ENCODE data around the gene TAF4.
"Not testable (repeated sequence)": the region's sequence is repeated elsewhere in the genome, so short reads cannot be mapped to it uniquely, and the experiment has no call there.

TAF4 gene

DNA sequence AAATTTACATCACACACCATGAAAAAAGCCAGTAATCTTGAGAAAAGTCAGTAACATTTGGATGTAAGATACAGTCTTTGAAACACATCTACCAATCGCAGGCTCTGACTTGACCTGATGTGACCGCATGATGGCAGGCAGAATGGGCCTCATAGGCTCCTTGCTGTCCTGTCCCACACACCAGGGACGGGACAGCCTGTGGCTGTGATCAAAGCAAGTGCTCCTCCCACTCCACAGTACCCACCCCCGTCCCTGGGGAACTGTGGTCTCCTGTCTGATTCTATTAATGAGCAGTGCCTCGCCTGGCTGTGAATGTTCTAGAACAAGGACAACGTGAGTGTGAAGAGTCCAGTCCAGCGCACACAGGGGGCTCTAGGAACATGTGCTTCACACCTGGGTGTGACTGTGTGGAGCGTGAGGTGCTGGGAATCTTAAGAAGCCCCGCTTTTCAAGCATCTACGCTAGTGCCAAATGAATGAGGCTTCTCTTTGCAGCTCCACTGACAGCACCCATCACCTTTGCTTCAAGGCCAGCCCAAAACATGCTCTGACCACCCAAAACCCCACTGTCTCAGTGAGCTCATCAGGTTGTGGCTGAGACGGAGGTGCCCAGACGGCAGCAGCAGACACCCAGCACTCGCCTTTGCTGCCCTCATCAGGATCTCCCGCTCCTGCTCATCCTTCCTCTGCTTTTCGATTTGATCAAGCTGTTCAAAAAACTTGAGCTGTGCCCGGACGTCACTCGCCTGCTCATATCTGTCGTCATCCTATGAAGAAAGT lies 67.1 kb downstream of the TAF4 start:
- no peak for DNase-seq

DNA sequence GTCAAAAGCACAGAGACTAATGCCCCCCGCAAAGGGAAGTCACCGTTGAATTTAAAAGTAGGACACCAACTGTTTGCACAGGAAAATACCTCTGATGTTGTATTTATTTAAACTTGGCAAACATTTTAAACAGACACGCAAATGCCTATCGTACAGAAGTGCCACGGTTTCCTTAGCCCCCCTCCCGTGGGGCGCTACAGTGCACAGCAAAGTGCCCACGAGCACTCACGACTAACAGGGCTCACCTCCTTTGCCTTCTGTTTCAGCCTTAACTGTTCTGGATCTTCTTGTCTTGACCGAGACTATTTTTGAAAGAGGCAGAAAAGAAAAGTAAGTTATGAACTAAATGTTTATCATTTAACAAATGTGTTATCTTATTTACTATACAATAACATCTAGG lies 67.8 kb downstream of the TAF4 start:
- no peak for DNase-seq

DNA sequence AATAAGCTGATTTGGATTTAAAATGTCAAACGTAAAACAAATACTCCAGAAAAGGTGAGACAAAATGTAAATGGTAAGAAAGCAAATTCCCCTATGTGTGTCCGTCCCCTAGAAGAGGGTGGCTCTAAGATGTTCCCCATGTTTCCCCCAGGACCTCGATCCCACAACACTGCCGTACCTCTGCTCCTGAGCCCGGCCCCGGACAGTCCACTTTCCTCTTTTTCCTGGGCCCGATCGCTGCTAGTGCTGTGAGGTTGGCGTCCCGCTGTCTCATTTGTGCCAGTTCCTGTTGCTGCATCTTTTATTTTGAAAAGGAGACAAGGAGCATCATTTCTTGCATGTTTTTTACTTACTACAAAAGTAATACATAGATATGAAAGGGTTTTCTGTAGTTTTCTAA lies 68.3 kb downstream of the TAF4 start:
- DNase-seq = no peak

DNA sequence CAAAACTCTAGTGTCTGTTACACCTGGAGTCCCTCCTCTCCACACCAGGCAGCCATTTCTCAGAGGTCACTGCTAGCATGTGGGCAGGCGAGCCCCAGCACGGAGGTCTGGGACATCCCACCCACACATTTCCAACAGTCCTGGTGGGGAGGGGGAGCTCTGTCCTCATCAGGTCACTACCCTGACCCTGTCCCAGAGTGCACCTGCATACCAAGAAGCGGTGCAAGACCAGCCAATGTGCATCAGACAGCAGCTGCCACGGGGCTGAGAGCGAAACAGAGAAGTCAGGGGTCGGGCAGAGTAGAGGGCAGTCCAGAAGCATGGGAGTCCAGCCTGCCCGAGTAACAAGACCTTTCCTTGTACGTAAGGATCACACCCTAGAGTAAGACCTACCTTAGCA lies 71.1 kb downstream of the TAF4 start:
- DNase-seq = no peak

DNA sequence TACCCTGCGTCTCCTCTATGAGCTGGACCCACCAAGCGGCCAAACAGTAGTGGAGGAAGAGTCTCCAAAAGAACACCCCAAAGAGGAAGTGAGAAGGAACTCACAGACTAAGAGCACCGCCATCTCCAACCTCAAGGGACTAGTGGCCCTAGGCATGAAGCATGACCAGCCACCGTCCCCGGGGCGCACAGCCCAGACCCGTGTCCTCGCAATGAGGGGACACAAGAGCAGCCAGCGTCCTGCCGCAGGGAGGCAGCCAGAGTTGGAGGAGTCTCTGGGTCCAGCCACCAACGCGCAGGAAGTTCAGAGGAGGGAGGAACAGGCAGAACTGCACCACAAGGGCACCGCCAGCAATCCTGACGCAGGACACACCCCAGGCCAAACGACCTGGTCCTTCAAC lies 72.6 kb downstream of the TAF4 start:
- no peak for DNase-seq

DNA sequence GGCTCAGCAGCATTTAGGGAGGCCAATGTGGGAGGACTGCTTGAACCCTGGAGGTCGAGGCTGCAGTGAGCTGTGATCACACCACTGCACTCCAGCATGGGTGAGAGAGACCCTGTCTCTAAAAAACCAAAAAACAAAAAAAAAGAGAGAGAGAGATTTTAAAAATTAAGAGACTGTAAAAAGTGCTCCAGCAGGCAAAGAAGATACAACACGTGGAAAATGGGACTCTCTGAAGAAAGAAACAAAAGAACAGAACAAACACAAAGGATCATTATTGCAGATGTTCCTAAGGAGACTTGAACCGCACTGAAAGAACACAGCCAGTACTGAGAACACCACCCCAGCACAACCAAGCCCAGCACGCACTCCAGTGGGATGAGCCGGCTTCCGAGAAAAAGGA lies 74.2 kb downstream of the TAF4 start:
- no peak for DNase-seq

DNA sequence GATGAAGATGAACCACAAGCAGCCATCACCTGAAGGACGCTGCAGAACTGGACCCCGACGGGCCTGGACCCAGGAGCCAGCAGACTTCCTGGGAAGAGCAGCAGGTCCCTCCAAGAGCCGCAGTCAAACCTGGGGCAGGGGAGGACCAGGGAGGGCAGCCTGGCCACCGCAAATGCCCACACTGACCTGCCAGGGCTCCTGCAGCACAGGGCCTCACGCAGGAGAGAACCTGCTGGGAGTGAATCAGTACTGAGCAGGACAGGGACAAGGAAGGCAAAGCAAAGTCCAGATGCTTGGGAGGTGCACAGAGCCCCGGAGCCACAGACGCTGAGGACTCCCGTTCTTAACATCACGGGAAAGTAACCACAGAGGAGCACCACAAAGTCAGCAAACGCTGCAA lies 75.2 kb downstream of the TAF4 start:
- DNase-seq = no peak

DNA sequence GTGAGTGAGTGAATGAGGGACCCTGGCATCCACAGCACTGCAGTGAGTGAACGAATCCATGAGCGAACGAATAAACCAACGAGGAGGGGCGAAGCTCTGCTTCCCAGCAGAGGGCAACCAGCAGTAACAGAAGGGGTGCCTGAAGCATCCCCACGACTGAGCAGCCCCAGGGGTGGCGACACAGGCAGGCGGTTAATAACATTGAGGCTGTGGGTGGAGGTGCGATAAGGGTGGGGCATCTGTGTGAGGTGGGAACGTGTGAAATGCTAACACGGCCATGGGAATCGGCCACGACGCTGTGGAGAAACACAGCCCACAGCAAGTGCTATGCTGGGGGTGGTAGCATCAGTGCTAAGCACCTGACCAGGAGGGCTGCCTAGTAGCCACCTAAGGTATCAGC lies 75.9 kb downstream of the TAF4 start:
- no peak for DNase-seq

DNA sequence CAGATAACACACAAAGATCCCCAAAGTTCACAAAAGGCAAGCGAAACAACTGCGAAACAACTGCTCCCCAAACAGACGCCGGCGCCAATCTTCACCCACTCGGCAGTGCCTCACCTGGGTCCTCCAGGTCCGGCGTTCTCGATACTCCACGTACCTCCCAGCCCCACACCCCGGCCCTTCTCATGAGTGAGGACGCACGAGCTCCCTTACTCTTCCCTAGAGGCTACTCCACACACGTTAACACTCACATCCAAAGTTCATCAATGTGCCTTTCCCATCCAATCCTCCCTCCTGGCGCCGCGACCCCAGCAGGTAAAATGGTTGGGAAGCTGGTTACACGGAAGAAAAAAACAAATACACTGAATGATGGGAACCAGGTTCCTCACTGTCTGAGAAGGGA lies 77.0 kb downstream of the TAF4 start:
- DNase-seq = no peak

DNA sequence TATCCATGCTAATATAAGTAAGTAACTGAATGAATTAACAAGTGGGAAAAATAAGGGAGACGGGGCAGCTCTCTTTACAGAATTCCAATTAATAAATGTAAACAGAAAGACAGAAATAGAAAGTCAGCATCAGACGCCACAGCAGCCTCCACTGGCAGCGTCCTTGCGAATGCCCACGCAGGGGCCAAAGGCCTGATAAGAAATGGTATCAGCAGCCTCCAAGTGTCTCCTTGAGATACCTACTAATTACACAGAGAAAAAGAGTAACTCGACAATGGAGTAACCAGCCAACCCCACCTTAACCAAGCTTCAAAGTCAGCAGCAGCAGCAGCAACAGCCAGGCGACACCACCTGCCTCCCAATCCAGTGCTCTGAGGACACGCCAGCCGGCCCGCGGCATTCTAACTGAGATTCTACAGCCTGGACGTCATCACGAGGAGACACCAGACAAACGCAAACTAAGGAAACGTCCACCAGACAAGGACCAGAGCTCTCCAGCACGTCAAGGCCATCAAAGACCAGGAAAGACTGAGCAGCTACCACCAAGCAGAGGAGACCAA lies 78.8 kb downstream of the TAF4 start:
- no peak for DNase-seq

DNA sequence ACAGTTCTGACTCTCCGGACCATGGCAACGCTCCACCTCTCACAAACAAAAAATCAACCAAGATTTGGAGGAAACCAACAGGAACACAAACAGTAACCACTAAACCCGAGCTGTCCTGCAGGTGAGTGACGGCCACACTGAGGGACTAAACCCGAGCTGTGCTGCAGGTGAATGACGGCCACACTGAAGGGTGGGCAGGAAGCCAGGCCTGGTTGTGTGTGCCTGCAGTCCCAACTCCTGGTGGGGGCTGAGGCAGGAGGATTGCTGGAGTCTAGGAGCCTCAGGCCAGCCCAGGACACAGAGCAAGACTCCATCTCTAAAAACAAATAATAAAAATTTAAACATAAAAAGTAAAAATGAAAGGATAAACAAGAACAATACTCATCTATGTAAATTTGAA lies 80.6 kb downstream of the TAF4 start:
- DNase-seq = no peak

DNA sequence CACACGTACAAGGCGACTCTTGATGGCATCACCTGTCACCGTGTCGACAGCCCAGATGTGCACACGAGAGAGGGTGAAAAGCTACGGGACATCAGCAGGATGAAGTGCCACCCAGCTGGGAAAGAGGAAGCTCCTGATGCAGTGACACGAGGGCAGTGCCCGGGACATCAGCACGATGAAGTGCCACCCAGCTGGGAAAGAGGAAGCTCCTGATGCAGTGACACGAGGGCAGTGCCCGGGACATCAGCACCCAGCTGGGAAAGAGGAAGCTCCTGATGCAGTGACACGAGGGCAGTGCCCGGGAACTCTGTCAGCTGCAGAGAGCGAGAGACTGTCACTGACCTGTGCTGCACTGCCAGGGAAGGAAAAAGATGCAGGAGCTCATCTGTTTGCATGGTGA lies 81.2 kb downstream of the TAF4 start:
- DNase-seq = not testable (repeated sequence)

DNA sequence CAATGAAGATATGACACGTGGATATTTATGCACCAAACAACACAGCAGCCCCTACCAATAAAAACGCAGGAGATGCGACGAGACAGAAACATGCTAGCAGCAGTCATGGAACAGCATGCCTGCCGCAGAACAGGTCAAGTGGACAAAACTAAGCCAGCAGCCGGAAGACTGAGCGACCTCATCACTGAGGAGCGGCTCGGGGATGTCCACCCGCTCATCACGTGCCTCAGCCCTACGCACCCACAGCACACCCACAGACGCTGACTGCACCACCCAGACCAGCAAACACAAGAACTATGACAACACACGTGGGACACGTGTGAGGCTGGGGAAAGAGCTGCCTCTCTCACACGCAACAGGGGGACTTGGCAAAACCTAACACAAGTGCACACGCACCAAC lies 81.7 kb downstream of the TAF4 start:
- no peak for DNase-seq

DNA sequence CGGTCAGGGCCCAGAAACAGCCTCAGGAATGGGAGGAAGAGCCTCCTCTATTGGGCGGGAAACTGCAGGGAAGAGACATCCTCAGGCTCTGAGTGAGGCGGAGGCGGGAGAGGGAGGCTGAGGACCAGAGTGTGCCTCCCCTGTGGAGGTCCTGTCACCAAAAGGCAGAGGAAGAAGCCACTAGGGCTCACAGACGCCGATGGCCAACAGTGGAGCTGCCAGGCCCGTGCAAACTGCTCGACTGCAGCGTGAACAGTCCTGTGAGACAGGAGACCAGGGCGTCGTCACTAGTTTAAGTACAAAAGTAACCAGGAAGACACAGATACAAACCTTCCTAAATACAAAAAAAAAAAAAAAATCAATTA lies 82.7 kb downstream of the TAF4 start:
- no peak for DNase-seq

DNA sequence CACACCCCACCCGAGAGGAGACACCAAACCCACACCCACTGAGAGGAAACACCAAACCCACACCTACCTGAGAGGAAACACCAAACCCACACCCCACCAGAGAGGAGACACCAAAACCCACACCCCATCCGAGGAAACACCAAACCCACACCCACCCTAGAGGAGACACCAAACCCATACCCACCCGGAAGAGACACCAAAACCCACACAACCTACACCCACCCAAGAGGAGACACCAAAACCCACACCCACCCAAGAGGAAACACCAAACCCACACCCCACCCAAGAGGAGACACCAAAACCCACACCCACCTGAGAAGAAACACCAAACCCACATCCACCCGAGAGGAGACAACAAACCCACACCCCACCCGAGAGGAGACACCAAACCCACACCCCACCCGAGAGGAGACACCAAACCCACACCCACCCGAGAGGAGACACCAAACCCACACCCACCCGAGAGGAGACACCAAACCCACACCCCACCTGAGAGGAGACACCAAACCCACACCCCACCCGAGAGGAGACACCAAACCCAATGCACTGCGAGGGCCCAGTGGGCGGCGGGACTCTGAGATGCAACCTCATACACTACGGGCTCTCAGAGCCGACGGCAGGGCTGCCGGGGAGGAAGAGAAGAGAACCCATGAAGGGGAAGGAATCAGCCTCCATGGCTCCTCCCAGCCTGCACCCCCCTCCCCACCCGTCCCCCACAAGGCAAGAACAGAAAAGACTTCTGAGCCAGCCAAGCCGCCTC lies 83.3 kb downstream of the TAF4 start:
- no peak for DNase-seq

DNA sequence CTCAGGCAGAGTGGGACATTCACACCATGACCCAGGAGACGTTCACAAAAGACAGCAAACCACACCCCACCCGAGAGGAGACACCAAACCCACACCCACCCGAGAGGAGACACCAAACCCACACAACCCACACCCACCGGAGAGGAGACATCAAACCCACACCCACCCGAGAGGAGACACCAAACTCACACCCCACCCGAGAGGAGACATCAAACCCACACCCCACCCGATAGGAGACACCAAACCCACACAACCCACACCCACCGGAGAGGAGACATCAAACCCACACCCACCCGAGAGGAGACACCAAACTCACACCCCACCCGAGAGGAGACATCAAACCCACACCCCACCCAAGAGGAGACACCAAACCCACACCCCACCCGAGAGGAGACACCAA lies 84.0 kb downstream of the TAF4 start:
- DNase-seq = not testable (repeated sequence)

DNA sequence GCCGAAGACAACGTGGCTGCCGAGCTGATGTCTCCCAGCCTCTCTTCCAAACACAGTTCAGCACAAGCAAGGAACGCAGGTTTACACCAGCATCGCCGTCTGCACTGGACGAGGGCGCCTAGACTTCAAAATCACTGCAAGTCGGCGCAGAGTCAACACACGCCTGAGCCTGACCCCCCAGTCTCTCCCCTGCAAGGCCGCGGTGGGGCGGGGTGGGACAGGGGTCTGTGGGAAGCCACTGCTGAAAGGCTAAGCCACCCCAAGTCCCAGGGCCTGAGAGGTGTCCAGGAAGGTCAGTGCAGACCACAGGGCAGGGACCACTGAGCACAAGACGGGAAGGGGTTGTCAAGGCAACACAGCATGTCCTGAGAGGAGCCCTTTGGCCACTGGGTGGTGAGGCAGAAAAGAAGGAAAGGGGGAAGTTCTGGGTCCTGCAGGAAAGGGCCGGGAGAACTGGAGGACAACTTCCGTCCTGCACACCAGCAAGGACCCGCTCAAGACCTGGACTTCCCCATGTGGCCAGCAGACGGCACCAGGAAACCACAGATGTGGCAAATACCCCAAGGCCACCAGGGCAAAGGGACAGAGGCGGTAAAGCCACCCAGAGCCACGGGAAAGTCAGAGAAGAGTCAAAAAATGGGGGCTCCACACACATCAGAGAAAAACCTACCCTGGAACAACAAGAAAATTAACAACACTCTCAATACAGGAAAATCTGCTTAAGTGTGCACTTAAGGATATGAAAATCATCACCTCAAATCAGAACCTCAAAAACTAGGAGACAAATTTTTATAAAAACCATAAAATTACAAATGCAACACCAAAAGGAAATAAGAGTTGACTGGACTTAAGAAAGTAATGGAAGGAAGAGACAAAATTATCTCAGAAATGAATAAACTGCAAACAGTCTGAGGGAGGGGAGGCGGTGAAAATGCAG lies 84.8 kb downstream of the TAF4 start:
- no peak for DNase-seq

DNA sequence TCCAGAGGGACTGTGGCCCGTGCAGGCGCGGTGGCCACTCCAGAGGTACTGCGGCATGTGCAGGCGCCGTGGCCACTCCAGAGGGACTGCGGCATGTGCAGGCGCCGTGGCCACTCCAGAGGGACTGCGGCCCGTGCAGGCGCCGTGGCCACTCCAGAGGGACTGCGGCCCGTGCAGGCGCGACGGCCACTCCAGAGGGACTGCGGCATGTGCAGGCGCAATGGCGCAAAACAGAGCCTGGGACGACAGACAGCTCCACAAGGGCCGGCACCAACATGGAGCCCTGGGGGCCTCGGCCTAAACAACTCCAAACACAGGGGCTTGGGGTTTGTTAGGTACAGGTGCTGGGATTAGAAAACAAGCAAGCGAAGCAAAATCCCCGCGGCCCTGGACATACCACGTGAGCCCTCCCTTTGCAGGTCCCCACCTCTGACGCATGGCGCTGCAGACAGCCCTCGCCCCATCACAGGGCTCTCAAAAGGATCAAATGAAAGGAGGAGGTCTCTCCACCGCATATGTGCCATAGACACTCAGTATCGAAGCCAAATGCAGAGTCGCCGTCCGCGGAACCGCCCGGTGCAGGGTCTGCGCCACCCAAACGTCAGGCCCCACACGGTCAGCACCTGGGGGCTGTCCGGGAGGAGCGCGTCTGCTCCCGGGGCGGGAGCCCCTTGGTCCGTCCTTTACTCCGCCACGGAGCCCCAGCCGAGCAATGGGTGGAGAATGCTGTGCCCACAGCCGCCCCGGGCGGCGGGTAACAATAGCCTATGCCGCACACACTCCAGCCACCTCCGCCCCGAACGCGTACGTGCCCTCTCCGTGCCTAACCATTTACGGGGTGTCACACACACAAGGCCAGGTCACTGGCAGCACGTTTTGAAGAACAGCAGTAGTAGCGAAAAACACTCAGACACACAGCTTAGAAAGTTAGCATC lies 85.7 kb downstream of the TAF4 start:
- no peak for DNase-seq

DNA sequence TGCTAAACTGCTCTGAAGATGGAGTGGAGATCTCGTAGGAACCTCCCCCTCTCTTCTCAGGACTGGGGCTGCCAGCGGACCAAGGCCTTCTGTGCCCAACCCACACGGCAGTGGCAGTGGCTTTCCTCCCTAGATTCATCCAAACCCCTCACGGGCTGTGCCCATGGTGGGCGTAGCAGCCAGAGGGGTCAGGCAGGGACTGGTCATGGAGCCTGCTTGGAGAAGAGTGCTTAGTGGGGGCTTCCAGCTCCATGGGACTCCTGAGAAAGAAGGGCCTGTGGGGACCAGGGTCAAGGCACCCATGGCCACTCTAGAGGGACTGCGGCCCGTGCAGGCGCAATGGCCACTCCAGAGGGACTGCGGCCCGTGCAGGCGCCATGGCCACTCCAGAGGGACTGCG lies 86.6 kb downstream of the TAF4 start:
- no peak for DNase-seq

DNA sequence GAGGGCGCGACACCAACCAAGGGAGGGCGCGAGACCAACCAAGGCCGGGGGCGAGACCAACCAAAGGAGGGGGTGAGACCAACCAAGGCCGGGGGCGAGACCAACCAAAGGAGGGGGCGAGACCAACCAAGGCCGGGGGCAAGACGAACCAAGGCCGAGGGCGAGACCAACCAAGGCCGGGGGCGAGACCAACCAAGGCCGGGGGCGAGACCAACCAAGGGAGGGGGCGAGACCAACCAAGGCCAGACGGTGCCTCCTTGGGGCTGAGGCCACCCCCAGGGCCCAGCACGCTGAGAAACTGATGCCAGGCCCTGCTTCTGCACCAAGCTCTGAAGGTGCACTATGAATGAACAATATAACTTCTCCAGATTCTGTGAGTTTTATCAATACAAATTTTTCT lies 87.2 kb downstream of the TAF4 start:
- DNase-seq = no peak

DNA sequence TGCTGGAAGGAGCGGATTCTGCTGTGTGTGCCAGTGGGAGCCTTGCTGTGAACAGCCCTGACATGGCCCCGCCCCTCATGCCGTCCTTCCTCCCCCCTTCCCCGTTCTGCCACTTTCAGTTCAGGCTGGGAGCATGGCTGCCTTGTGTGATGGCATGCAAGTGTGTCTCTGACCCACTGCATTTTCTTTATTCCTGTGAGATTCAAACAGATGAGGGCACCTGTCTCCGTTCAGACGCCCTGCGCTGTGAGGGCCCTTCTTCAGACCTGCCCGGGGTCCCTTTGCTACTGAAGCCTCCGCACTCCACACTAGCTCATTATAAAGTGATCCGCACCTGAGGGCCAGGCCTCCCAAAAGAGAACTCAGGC lies 88.3 kb downstream of the TAF4 start:
- no peak for DNase-seq

Measured in left hindlimb (tissue), 1 donor.